ENCODE results near the gene PMVK.
"Not testable (repeated sequence)": the region's sequence is repeated elsewhere in the genome, so short reads cannot be mapped to it uniquely, and the experiment has no call there.

PMVK gene

DNA sequence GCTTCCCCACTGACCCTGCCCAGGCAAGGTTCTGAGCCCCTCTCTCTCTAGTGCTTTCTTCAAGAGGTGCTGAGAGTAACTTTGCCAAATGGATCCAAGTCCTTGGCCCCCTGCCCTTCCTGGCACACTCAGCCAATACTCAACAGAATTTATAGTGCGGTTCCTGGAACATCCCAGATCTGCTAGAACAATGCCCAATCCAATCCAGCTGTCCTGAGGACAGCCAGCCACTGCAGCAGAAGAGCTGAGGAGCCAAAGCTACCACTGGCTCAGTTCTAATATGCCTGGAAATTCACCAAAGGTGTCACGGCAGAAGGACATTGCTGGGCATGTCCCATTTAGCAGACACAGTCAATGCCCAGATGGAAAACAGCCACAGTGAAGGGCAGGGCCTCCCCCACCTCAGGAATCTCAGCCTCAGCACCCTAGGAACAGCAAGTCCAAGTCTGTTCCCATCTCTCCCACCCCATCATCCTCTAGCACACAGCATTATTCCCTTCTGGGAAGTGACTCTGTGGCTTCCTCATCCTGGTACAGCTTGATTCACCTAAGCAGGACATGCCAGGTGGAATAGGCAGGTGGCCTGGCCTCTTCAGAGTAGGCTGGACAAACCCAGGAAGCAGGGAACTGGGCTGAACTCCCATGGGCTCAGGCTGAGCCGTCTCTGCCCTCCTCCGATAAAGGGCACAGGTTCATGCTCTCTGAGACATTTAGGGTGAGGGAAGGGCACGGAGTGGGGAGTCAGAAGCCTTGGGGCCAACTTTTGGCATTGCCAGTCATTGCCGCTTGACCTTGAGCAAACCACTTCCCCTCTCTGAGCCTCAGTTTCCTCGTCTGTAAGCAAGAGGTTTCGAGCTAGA is 24.6 kb downstream of the PMVK start:
- no peak for FAIRE-seq
- DNase-seq (ENCODE audit: insufficient read length, low spot score): no peak
- no peak for TF ChIP-seq SPI1 (IDR thresholded peaks at IDR 0.05; ENCODE audit: low read depth, low read length)
- no peak for TF ChIP-seq POLR2AphosphoS5 (IDR thresholded peaks at IDR 0.05; ENCODE audit: low read depth, low read length)
- no peak for TF ChIP-seq POLR2A (IDR thresholded peaks at IDR 0.05; ENCODE audit: low read depth, low read length)
- no peak for TF ChIP-seq POU2F2 (IDR thresholded peaks at IDR 0.05; ENCODE audit: low read depth, low read length)
- no peak for TF ChIP-seq PAX5 (IDR thresholded peaks at IDR 0.05; ENCODE audit: insufficient read depth, low read length, severe bottlenecking)
- TF ChIP-seq TAF1 (IDR thresholded peaks at IDR 0.05; ENCODE audit: low read depth, low read length): no peak

DNA sequence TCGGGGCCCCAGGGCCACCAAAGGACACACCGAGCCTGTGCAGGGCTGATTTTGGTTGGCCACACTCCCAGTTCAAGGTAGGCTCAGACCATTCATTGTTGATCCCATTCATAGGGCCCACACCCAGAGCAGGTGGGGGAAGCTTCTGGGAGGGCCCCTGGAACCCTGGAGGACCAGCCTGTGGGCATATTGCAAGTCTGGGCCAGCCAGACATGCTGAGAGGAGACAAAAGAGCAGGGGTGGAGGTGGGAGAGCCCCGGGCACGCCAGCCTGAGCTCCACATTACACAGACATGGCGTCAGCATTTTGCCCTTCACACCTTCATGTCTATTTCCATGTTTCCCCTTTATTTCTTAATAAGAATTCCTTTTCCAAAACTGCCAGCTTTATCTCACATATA is 25.7 kb downstream of the PMVK start:
- DNase-seq (ENCODE audit: insufficient read length, low spot score) (no peak), FAIRE-seq (no peak)
- TF ChIP-seq POLR2AphosphoS5 (IDR thresholded peaks at IDR 0.05; ENCODE audit: low read depth, low read length) (no peak), POLR2A (IDR thresholded peaks at IDR 0.05; ENCODE audit: low read depth, low read length) (no peak), SPI1 (IDR thresholded peaks at IDR 0.05; ENCODE audit: low read depth, low read length) (no peak), TAF1 (IDR thresholded peaks at IDR 0.05; ENCODE audit: low read depth, low read length) (no peak), POU2F2 (IDR thresholded peaks at IDR 0.05; ENCODE audit: low read depth, low read length) (no peak), PAX5 (IDR thresholded peaks at IDR 0.05; ENCODE audit: insufficient read depth, low read length, severe bottlenecking) (no peak)

DNA sequence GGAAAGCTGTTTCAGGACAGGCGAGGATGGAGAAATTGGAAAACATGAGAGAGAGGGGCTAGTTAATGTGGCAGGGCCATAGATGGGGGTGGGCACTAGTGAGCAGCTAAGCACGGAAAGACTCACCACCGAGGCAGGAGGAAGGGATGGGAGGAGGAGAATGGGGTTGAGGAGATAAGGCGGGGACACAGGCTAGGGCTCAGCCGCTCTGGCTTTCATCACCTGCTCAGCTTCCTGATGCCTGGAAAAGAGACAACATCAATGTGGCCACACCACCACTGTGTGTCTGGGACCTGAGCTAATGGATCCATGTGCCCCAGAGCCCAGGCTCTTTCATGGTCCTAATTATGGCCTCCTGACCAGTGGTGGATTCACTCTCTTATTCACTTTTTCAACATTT is 27.6 kb downstream of the PMVK start:
- DNase-seq (ENCODE audit: insufficient read length, low spot score) (no peak), FAIRE-seq (no peak)
- TF ChIP-seq POLR2AphosphoS5 (IDR thresholded peaks at IDR 0.05; ENCODE audit: low read depth, low read length) (no peak), TAF1 (IDR thresholded peaks at IDR 0.05; ENCODE audit: low read depth, low read length) (no peak), POU2F2 (IDR thresholded peaks at IDR 0.05; ENCODE audit: low read depth, low read length) (no peak), POLR2A (IDR thresholded peaks at IDR 0.05; ENCODE audit: low read depth, low read length) (no peak), SPI1 (IDR thresholded peaks at IDR 0.05; ENCODE audit: low read depth, low read length) (no peak), PAX5 (IDR thresholded peaks at IDR 0.05; ENCODE audit: insufficient read depth, low read length, severe bottlenecking) (no peak)

DNA sequence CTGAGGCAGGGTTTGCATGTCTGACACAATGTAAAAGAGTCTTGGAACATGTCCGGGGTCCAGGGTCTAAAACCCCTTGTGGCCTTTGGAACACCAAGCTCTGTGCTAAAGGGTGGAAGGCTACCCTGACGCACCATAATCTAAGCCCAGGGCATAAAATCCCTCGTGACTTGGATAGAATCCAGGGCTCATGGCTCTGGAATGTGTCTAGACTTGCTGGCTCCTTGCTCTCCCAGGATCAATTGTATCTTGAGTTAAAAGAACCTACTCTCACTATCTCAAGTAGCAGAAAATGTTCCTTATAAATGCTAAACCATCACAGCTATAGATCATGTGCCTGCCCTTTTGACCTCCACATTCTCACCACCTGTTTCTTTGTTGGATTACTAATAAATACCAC is 28.4 kb downstream of the PMVK start:
- DNase-seq (ENCODE audit: insufficient read length, low spot score); FAIRE-seq: not testable (repeated sequence)

DNA sequence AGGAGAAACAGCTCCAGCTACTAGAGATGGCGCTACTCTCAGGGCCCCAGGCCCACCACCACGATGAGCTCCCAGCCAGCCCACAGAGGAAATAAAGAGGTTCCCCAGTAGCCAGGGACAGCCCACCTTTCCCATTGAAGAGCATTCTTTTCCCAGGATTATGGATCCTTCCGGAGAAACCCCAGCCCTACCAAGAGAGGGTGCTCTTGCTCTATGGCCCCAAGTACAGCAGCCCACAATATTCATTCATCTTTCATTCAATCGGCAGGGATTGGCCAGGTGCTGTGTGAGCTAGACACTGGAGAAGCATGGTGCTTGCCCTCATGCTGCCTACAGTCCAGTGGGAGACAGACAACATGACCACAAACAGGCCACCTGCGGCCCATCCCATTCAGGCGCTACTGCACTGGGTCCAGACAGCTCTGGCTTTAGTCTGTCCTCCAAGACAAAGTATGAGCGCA is 29.9 kb downstream of the PMVK start:
- no peak for DNase-seq (ENCODE audit: insufficient read length, low spot score)
- FAIRE-seq: no peak
- TF ChIP-seq POLR2AphosphoS5 (IDR thresholded peaks at IDR 0.05; ENCODE audit: low read depth, low read length) (no peak), POLR2A (IDR thresholded peaks at IDR 0.05; ENCODE audit: low read depth, low read length) (no peak), TAF1 (IDR thresholded peaks at IDR 0.05; ENCODE audit: low read depth, low read length) (no peak), PAX5 (IDR thresholded peaks at IDR 0.05; ENCODE audit: insufficient read depth, low read length, severe bottlenecking) (no peak), SPI1 (IDR thresholded peaks at IDR 0.05; ENCODE audit: low read depth, low read length) (no peak), POU2F2 (IDR thresholded peaks at IDR 0.05; ENCODE audit: low read depth, low read length) (no peak)

DNA sequence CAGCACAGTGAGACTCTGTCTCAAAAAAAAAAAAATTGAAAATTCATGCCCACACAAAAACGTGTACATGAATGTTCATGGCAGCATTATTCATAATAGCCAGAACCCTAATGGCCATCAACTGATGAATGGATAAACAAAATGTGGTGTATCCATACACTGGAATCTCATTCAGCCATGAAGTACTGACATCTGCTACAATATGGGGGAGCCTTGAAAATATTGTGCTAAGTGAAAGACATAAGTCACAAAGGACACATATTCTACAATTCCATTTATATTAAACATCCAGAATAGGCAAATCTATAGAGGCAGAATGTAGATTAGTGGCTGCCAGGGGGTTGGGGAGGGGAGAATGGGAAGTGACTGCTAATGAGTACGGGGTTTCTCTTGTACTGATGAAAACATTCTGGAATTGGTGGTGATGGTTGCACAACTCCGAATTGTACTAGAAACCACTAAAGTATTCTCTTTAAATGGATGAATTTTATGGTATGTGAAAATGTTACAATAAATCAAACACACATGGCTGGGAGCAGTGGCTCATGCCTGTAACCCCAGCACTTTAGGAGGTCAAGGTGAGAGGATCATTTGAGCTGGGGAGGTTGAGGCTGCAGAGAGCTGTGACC is 33.5 kb downstream of the PMVK start:
- FAIRE-seq (no peak), DNase-seq (ENCODE audit: insufficient read length, low spot score) (no peak)
- TF ChIP-seq PAX5 (IDR thresholded peaks at IDR 0.05; ENCODE audit: insufficient read depth, low read length, severe bottlenecking): no peak
- no peak for TF ChIP-seq POLR2A (IDR thresholded peaks at IDR 0.05; ENCODE audit: low read depth, low read length)
- TF ChIP-seq TAF1 (IDR thresholded peaks at IDR 0.05; ENCODE audit: low read depth, low read length): no peak
- no peak for TF ChIP-seq POLR2AphosphoS5 (IDR thresholded peaks at IDR 0.05; ENCODE audit: low read depth, low read length)
- no peak for TF ChIP-seq SPI1 (IDR thresholded peaks at IDR 0.05; ENCODE audit: low read depth, low read length)
- no peak for TF ChIP-seq POU2F2 (IDR thresholded peaks at IDR 0.05; ENCODE audit: low read depth, low read length)

DNA sequence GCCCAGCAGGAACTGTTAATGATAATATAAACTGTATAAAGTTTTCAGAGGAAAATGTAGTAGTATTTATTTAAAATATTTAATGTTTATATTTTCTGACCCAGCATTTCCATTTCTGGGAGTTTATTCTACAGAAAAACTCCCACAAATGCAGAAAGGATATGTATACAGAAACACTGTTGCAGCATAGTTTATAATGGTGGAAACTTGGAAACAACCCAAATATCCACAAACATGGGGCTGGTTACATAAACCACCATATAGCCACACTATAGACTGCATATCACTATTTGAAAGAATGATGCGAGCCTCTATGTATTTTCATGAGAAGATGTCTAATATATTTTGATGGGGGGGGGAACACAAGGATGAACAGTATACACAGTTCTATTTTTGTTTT is 34.9 kb downstream of the PMVK start:
- FAIRE-seq (no peak), DNase-seq (ENCODE audit: insufficient read length, low spot score) (no peak)
- TF ChIP-seq POLR2AphosphoS5 (IDR thresholded peaks at IDR 0.05; ENCODE audit: low read depth, low read length) (no peak), POU2F2 (IDR thresholded peaks at IDR 0.05; ENCODE audit: low read depth, low read length) (no peak), POLR2A (IDR thresholded peaks at IDR 0.05; ENCODE audit: low read depth, low read length) (no peak), SPI1 (IDR thresholded peaks at IDR 0.05; ENCODE audit: low read depth, low read length) (no peak), PAX5 (IDR thresholded peaks at IDR 0.05; ENCODE audit: insufficient read depth, low read length, severe bottlenecking) (no peak)

DNA sequence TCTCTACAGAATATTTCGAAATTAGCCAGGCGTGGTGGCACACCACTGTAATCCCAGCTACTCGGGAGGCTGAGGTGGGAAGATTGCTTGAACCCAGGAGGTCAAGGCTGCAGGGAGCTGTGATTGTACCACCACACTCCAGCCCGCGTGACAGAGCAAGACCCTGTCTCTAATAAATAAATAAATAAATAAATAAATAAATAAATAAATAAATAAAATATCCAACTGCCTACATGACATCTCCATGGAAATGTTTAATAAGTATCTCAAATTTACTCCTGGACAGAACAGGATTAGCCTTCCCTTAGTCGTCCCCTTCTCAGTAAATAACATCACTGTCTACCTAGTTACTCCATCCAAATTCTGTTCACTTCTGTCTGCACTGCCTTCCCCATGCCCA is 37.5 kb downstream of the PMVK start:
- TF ChIP-seq POLR2AphosphoS5 (IDR thresholded peaks at IDR 0.05; ENCODE audit: low read depth, low read length): no peak
- no peak for TF ChIP-seq PAX5 (IDR thresholded peaks at IDR 0.05; ENCODE audit: insufficient read depth, low read length, severe bottlenecking)
- no peak for TF ChIP-seq SPI1 (IDR thresholded peaks at IDR 0.05; ENCODE audit: low read depth, low read length)
- no peak for TF ChIP-seq POU2F2 (IDR thresholded peaks at IDR 0.05; ENCODE audit: low read depth, low read length)
- no peak for TF ChIP-seq POLR2A (IDR thresholded peaks at IDR 0.05; ENCODE audit: low read depth, low read length)
- TF ChIP-seq TAF1 (IDR thresholded peaks at IDR 0.05; ENCODE audit: low read depth, low read length): no peak
- FAIRE-seq (no peak), DNase-seq (ENCODE audit: insufficient read length, low spot score) (no peak)

DNA sequence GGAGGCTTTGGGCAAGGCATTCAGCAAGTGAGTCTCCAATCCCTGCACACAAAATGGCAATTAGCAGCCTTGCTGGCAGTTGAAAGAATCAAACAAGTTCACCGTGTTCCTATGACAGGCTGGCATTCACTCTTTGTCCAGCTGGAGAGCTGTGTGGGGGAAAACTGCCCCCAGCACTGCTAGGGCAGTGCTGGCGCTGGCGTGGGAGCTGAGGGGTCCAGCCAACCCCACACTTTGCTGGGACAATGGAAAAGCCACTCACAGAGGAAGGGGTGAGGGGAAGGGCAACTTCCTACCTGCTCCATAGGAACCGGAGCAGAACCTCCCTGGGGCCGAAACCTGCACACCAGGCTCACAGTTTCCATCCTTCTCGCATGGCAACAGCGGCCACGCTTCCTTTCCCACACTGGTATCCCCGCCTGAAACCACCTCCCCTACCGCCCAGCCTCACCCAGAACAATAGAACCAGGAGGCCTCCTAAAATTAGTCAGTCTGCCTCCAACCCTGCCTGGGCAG is 39.7 kb downstream of the PMVK start:
- TF ChIP-seq POLR2A (IDR thresholded peaks at IDR 0.05; ENCODE audit: low read depth, low read length) (no peak), POU2F2 (IDR thresholded peaks at IDR 0.05; ENCODE audit: low read depth, low read length) (no peak), TAF1 (IDR thresholded peaks at IDR 0.05; ENCODE audit: low read depth, low read length) (no peak), SPI1 (IDR thresholded peaks at IDR 0.05; ENCODE audit: low read depth, low read length) (no peak), PAX5 (IDR thresholded peaks at IDR 0.05; ENCODE audit: insufficient read depth, low read length, severe bottlenecking) (no peak), POLR2AphosphoS5 (IDR thresholded peaks at IDR 0.05; ENCODE audit: low read depth, low read length) (no peak)
- FAIRE-seq (no peak), DNase-seq (ENCODE audit: insufficient read length, low spot score) (no peak)

All from GM12891 (cell line).